Panc1 (cell line): ENCODE results near the gene RPL35. TPM values are rescaled to one million over a fixed set of nuclear protein-coding genes. Genes with fewer than 3 reads are reported as not detected.

ENCODE experiments used
- ATAC-seq: fragments of 200-7000 bp; cut with Tn5 transposase; 2 replicates; pipeline ENCODE4 v1.9.1; 2020; ENCODE audit warnings: mild to moderate bottlenecking, moderate library complexity
- BruUV-seq: library from RNA; stranded (reverse); fragments of 400-500 nt; replicated peaks from 2 replicates; lab custom pipeline; 2021; lab: Mats Ljungman, UMichigan
- CTCF ChIA-PET: fragments of 300-600 bp; sonication (Branson Sonifier 250); formaldehyde crosslinking; loops from one replicate; lab custom pipeline; 2022; ENCODE audit warnings: antibody characterized with exemption; lab: Charles Lee
- POLR2A ChIA-PET: fragments of 300-600 bp; sonication (Branson Sonifier 250); formaldehyde crosslinking; loops from one replicate; lab custom pipeline; 2022; ENCODE audit warnings: antibody characterized with exemption; lab: Charles Lee
- DNase-seq: peaks from one replicate; pipeline ENCODE4 v3.0.0-alpha.2; 2010; ENCODE audit warnings: low read depth, low spot score
- H3K27ac ChIP-seq: 2 replicates; pipeline ENCODE4 v1.5.1; 2011; ENCODE audit warnings: mild to moderate bottlenecking, low read length, inconsistent platforms
- H3K27me3 ChIP-seq: fragments of 200-500 bp; sonication (Bioruptor generic); 2 replicates; pipeline ENCODE4 v1.6.0; 2014; ENCODE audit warnings: low read length, inconsistent platforms; ENCODE audit not compliant: control insufficient read depth, insufficient read depth
- H3K36me3 ChIP-seq: fragments of 200-500 bp; sonication (Bioruptor generic); 2 replicates; pipeline ENCODE4 v1.5.1; 2014; ENCODE audit warnings: inconsistent platforms, mild to moderate bottlenecking, low read length, moderate library complexity; ENCODE audit not compliant: control insufficient read depth, insufficient read depth
- H3K4me1 ChIP-seq: 2 replicates; pipeline ENCODE4 v1.5.1; 2011; ENCODE audit warnings: inconsistent platforms, mild to moderate bottlenecking, low read length, moderate library complexity; ENCODE audit not compliant: control insufficient read depth, insufficient read depth
- H3K4me3 ChIP-seq, 2 experiments: 2 replicates each; pipeline ENCODE4 v1.5.1; 2011 to 2012; ENCODE audit warnings: low read depth in 2 of 2, low read length in 2 of 2, mild to moderate bottlenecking in 2 of 2, inconsistent platforms in 1 of 2, moderate library complexity in 1 of 2
- H3K9me3 ChIP-seq: fragments of 200-500 bp; sonication (Bioruptor generic); 2 replicates; pipeline ENCODE4 v1.5.1; 2014; ENCODE audit warnings: low read depth, mild to moderate bottlenecking, inconsistent platforms, low read length, moderate library complexity; ENCODE audit not compliant: control insufficient read depth, insufficient read depth
- POLR2AphosphoS5 ChIP-seq: IDR thresholded peaks from 2 replicates; pipeline ENCODE4 v1.6.1; 2012; ENCODE audit warnings: mild to moderate bottlenecking, low read depth, low read length, moderate library complexity
- REST ChIP-seq, 2 experiments: IDR thresholded peaks; 2 replicates each; pipeline ENCODE4 v1.6.1; 2011 to 2012; ENCODE audit warnings: low read depth in 2 of 2, control low read depth in 1 of 2, low read length in 1 of 2, mild to moderate bottlenecking in 1 of 2, moderate library complexity in 1 of 2; ENCODE audit not compliant: insufficient read depth in 1 of 2
- SIN3A ChIP-seq: IDR thresholded peaks from 2 replicates; pipeline ENCODE4 v1.6.1; 2012; ENCODE audit warnings: low read depth, mild to moderate bottlenecking, low read length, moderate library complexity, borderline replicate concordance; ENCODE audit not compliant: insufficient read depth
- TCF7L2 ChIP-seq: IDR thresholded peaks from 2 replicates; pipeline ENCODE4 v1.6.1; 2011; ENCODE audit warnings: mild to moderate bottlenecking, low read depth, low read length, inconsistent platforms
- in situ Hi-C: cut with HindIII; loops from 2 replicates; pipeline ENCODE4 v1.10.0; 2016; ENCODE audit warnings: low sequenced_read_pairs, low pct_unique_long_range_greater_than_20kb
- intact Hi-C: fragments of 100-400 bp; cut with micrococcal nuclease; formaldehyde crosslinking; loops from one replicate; pipeline ENCODE4 v1.10.0; 2022; ENCODE audit not compliant: unreplicated experiment
- total RNA-seq: library from RNA; stranded (reverse); gene quantifications from one replicate; pipeline ENCODE4 v1.2.1, GENCODE V29; 2021; ENCODE audit not compliant: unreplicated experiment
- TF ChIP-seq, protein P1 (sequence below): fragments of 450-650 bp; IDR thresholded peaks from 2 replicates; pipeline ENCODE4 v1.5.1; 2017; ENCODE audit warnings: mild to moderate bottlenecking

Gene RPL35
- total RNA-seq, 1 experiment from 2014 or later, result 758 TPM

DNA sequence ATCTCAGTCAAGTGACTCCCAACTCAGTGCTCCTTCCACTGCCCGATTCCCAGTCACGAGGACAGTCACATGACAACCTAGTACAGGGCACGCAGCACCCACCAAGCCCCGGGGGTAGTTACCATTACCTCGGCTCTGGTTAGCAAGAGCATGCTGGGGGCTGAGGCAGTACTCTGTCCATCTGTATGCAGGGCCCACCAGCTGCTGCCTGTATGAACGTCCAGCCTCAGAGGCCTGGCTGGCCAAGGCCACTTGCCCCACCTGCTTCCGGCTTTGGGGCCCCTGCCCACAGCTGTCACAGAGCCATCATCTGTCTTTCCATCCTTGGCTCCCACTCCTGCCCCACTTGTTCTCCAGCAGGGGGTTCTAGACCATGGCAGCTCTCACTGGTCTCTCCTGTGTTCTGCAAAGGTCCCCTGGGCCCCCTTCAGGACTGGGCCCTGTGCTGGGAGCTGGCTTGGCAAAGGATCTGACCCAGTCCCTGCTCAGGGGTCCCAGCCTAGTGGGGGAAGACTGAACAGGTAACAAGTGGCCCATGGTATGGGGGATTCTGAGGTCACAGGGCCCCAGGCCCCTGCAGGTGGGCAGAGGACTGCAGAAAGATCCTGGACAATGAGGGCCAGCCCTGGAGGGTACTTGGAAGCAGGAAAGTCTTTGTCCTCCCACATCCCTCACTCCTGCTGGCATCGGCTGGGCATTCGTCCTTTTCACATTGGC is 3.3 kb downstream of the RPL35 start:
- TF ChIP-seq TCF7L2 (no peak), SIN3A (no peak), REST (IDR thresholded peaks at IDR 0.05; ENCODE audit: insufficient read depth in 1 of 2, low read depth in 2 of 2, low read length in 1 of 2) (no peak), POLR2AphosphoS5 (no peak)
- TF ChIP-seq, protein P1, sequence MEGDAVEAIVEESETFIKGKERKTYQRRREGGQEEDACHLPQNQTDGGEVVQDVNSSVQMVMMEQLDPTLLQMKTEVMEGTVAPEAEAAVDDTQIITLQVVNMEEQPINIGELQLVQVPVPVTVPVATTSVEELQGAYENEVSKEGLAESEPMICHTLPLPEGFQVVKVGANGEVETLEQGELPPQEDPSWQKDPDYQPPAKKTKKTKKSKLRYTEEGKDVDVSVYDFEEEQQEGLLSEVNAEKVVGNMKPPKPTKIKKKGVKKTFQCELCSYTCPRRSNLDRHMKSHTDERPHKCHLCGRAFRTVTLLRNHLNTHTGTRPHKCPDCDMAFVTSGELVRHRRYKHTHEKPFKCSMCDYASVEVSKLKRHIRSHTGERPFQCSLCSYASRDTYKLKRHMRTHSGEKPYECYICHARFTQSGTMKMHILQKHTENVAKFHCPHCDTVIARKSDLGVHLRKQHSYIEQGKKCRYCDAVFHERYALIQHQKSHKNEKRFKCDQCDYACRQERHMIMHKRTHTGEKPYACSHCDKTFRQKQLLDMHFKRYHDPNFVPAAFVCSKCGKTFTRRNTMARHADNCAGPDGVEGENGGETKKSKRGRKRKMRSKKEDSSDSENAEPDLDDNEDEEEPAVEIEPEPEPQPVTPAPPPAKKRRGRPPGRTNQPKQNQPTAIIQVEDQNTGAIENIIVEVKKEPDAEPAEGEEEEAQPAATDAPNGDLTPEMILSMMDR, result no peak
- Histone ChIP-seq H3K4me3 (no peak overlapping the region), H3K27ac (no peak overlapping the region), H3K27me3 (no peaks in the 10 kb centered on the region), H3K4me1 (peaks cover 26% of the 10 kb centered on the region), H3K9me3 (no peaks in the 10 kb centered on the region), H3K36me3 (peaks cover 6% of the 10 kb centered on the region)
- ChIA-PET POLR2A (interaction anchor here (0.6 kb wide), 1 partner anchor 16 kb away, joined by 4 read pairs; no protein-coding TSS in a partner anchor), CTCF (interaction anchor here (0.7 kb wide), 1 partner anchor 89 kb away, joined by 3 read pairs; no protein-coding TSS in a partner anchor)
- DNase-seq, result no peak
- no TSS peak for BruUV-seq
- no peak for ATAC-seq
- in situ Hi-C loops, result no loop called here
- intact Hi-C loops, result no loop called here

- H3K4me3 ChIP-seq, result no peak overlapping the region
- ChIA-PET POLR2A (no interaction called here), CTCF (no interaction called here)
- intact Hi-C loops, result no loop called here
- H3K27me3 ChIP-seq, result no peaks in the 10 kb centered on the region
- H3K27ac ChIP-seq, result no peak overlapping the region
- peaks cover 6% of the 10 kb centered on the region for H3K36me3 ChIP-seq
- in situ Hi-C loops, result no loop called here
- TF ChIP-seq, protein P1, result no peak
- no peak for TF ChIP-seq TCF7L2
- no peak for TF ChIP-seq REST (IDR thresholded peaks at IDR 0.05; ENCODE audit: insufficient read depth in 1 of 2, low read depth in 2 of 2, low read length in 1 of 2)
- TF ChIP-seq POLR2AphosphoS5, result no peak
- no peak for TF ChIP-seq SIN3A
- no TSS peak for BruUV-seq
- no peak for ATAC-seq
- no peaks in the 10 kb centered on the region for H3K9me3 ChIP-seq
- peaks cover 22% of the 10 kb centered on the region for H3K4me1 ChIP-seq
- no peak for DNase-seq
Measured at GRCh38 chr9:124857533-124858162, 4.1 kb downstream of the RPL35 start.
